ENCODE data around the gene GTF2H4. TPM values are rescaled to one million over a fixed set of nuclear protein-coding genes. Genes with fewer than 3 reads are reported as not detected.

Gene GTF2H4
- total and polyA plus RNA-seq, 10 of the 15 experiments (the other 5 are each of a cell fraction or from before 2014, with no cell fraction given): 1.1 to 43.8 (median 18.9) TPM

- H3K9me3 ChIP-seq (replicated peaks; ENCODE audit: control insufficient read depth, insufficient read depth, low read length): no peaks in the 10 kb centered on the region
- ATAC-seq (no peak), DNase-seq (ENCODE audit: low read depth, low spot score) (no peak), FAIRE-seq (no peak)
- no peaks in the 10 kb centered on the region; a peak in 1 of 4 replicates for H3K36me3 ChIP-seq (ENCODE audit: control insufficient read depth in 2 of 2, insufficient read depth in 2 of 2, low read length in 1 of 2)
- ChIA-PET CTCF (no interaction called here), SMC1A (ENCODE audit: uncharacterized antibody, unreplicated experiment) (no interaction called here), POLR2A (no interaction called here), RAD21 (ENCODE audit: unreplicated experiment) (no interaction called here)
- intact Hi-C loops (cut with micrococcal nuclease; ENCODE audit: unreplicated experiment) (no loop called here), in situ Hi-C loops (cut with MboI) (no loop called here)
- peaks cover 0 to 2% of the 10 kb centered on the region in 2 experiments; a peak in 1 of 4 replicates for H3K27me3 ChIP-seq (replicated peaks in 1 of 2; ENCODE audit: control insufficient read depth in 2 of 2, insufficient read depth in 2 of 2, low read length in 1 of 2)
- no peak overlapping the region for H2AFZ ChIP-seq (ENCODE audit: control insufficient read depth, low read depth, low read length)
- H3K4me2 ChIP-seq (ENCODE audit: control insufficient read depth, insufficient read depth): no peak overlapping the region
- H3K4me3 ChIP-seq: no peak overlapping the region
- 19% methylated on average over 6 of the region's 6 CpGs for WGBS (ENCODE audit: insufficient coverage, insufficient replicate concordance, low lambda C conversion rate, missing lambda C conversion rate)
- H3K9ac ChIP-seq (ENCODE audit: control insufficient read depth, insufficient read depth, low read length): no peak overlapping the region
- TF ChIP-seq BCL3 (IDR thresholded peaks at IDR 0.05; ENCODE audit: borderline replicate concordance, insufficient read depth, low read depth, low read length, poor library complexity, severe bottlenecking) (no peak), NR2C1 (IDR thresholded peaks at IDR 0.05) (no peak), NR2C2 (IDR thresholded peaks at IDR 0.05; ENCODE audit: borderline replicate concordance, control insufficient read depth, insufficient read length, low read depth) (no peak), CHD2 (IDR thresholded peaks at IDR 0.05; ENCODE audit: borderline replicate concordance, low read depth, low read length) (no peak), TAF1 (IDR thresholded peaks at IDR 0.05; ENCODE audit: borderline replicate concordance, low read depth, low read length) (no peak), EED (IDR thresholded peaks at IDR 0.05; ENCODE audit: low read depth) (no peak), ETV6 (conservative IDR thresholded peaks at IDR 0.05 in 1 of 2, IDR thresholded peaks at IDR 0.05 in 1 of 2; ENCODE audit: borderline replicate concordance in 1 of 2, low read depth in 1 of 2) (no peak), USF1 (IDR thresholded peaks at IDR 0.05; ENCODE audit: borderline replicate concordance, extremely low read length, insufficient read depth, low read depth, low read length) (no peak), SREBF2 (IDR thresholded peaks at IDR 0.05; ENCODE audit: low read length) (no peak), EZH2 (IDR thresholded peaks at IDR 0.05; ENCODE audit: borderline replicate concordance, control insufficient read depth, low read depth, low read length) (no peak), SPI1 (IDR thresholded peaks at IDR 0.05; ENCODE audit: borderline replicate concordance, insufficient read depth, low read depth, low read length) (no peak), ZNF622 (IDR thresholded peaks at IDR 0.05) (no peak), CEBPZ (IDR thresholded peaks at IDR 0.05; ENCODE audit: low read depth, low read length) (no peak)
- no peaks in the 10 kb centered on the region for H3K4me1 ChIP-seq (ENCODE audit: control insufficient read depth, insufficient read depth, low read length)
- no peaks in the 10 kb centered on the region for H4K20me1 ChIP-seq (ENCODE audit: control insufficient read depth, insufficient read depth)
- H3K27ac ChIP-seq (ENCODE audit: control insufficient read depth, insufficient read depth): no peak overlapping the region
- H3K79me2 ChIP-seq (ENCODE audit: control insufficient read depth, insufficient read depth, low read length): no peaks in the 10 kb centered on the region
- BruUV-seq (replicated peaks): no TSS peak
These were observed 24.8 kb downstream of the GTF2H4 start for GRCh38 chr6:30932665-30933365.
